Right lung (tissue), 5 donors: ENCODE data around the gene NDUFS8. TPM values are rescaled to one million over a fixed set of nuclear protein-coding genes. Genes with fewer than 3 reads are reported as not detected.

ENCODE experiments used
- DNase-seq, 2 donors: peaks; one replicate each; pipeline ENCODE4 v3.0.0-alpha.2; 2013
- polyA plus RNA-seq, 5 donors: library from polyadenylated mRNA; unstranded; fragments of 120-200 nt; gene quantifications; one replicate each; pipeline versions ENCODE4 v1.2.1 to v1.2.3, GENCODE V29; 2013; ENCODE audit warnings: inconsistent platforms in 1 of 5, low replicate concordance in 1 of 5; ENCODE audit not compliant: insufficient read length in 5 of 5, insufficient read depth in 1 of 5

The NDUFS8 gene
- polyA plus RNA-seq, 5 donors = 41.7 to 90.0 (median 48.3) TPM

- no peak for DNase-seq
Observed at GRCh38 chr11:68074584-68075352, 44.3 kb downstream of the NDUFS8 start.

DNA sequence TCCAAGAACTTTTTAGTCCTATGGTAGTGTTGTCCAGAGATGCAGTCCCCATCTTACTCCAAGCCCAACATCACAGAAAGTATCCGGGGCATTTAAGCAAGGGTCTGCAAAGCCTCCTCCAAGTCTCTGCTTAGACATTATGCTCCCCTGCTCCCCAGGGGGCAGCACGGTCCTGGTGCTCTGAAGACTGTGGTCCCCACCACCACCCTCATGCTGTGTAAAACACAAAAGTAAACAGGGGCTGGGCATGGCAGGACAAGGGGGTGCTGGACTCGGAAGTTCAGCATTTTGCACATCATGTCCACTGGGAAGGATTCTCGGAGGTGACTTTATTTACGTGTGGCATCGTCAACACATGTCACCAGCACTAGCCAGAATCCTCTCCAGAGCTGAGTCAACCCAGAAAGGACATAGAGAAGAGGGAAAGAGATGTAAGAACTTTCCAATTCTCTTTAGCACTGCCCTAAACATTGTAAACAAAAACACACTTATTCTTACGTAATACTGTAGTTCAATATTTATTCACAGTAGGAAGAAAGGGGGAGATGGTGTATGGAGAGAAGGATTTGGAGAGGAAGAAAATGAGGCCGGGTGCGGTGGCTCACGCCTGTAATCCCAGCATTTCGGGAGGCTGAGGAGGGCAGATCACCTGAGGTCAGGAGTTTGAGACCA, 46.0 kb downstream of the NDUFS8 start:
- no peak for DNase-seq

DNA sequence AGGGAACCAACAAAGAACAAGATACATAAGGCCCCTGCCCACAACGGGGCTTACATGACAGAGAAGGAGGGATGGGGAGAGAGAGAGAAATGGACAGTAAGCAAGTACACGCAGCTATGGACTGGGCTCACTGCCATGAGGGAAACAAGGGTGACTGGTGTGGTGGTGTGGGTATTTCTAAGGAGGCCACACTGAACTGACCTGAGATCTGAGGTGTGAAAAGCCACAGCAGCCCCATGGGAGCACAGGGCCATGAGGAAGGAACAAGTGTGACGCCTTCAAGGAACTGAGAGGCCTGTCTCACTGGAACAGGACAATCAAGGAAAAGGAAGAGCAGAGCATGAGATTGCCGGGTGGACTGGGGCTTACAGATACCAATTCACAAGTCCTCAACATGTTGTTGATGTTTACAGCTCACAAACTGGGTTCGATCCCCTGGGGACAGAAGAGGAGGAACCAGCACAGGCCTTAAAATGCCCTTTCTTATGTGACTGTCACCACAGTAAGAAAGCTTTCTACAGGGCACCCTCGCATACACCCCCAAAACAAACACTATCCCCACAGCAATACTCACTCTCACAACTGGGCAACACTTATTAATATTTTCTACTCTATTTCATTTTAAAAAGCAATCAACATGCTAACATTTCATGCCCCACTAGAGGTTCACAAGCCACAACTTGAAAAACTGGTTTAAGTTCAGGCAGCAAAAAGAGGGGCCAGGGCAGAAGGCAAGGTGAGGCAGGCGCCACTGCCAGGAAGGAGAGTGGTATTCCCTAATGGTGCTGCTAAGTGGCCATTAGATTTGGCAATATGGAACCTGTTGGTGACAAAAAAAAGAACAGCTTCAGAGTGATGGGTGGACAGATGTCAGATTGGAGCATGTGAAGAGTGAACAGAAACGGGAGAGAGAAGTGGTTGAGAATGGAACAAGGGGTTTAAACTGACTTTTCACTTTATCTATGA, 47.4 kb downstream of the NDUFS8 start:
- DNase-seq = no peak

GRCh38 chr11:68080860-68081259, 50.4 kb downstream of the NDUFS8 start:
- DNase-seq = no peak

- no peak for DNase-seq
Observed at GRCh38 chr11:68081691-68082090, 51.2 kb downstream of the NDUFS8 start.

DNA sequence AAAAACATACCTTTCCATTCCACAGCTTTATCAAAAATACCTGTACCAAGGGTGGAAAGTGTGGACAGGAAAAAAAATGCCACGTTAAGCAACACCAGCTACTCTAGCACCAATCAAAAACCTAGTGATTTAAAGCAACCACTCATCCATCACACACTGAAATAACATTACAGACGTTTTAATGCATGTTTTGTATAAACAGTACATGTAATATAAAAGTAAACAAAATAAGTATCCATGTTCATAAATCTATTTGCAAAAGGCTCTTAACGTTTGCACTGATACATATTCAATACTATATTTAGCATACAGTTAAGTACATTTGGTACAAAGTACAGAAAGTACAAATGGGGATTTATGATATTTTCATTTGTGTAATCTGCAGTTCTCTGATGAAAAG, 52.0 kb downstream of the NDUFS8 start:
- no peak for DNase-seq

- DNase-seq = no peak
Observed at GRCh38 chr11:68083517-68083916, 53.0 kb downstream of the NDUFS8 start.

Other genes with a start within 250 kb of the NDUFS8 start
- 10 to 100 TPM; 12.3 to 25.2 (median 15.1) TPM for gene UNC93B1, start 26.6 kb upstream of the NDUFS8 start, polyA plus RNA-seq
- 10 to 100 TPM; 10.7 to 21.4 (median 11.7) TPM for gene ALDH3B1, start 20.4 kb upstream of the NDUFS8 start, polyA plus RNA-seq
- 10 to 100 TPM; 27.8 to 46.0 (median 37.7) TPM for gene TCIRG1, start 8.3 kb downstream of the NDUFS8 start, polyA plus RNA-seq
- 10 to 100 TPM; 75.9 to 99.7 (median 82.6) TPM for gene CHKA, start 90.7 kb downstream of the NDUFS8 start, polyA plus RNA-seq
- 10 to 100 TPM; 61.0 to 94.6 (median 90.7) TPM for gene KMT5B, start 182.6 kb downstream of the NDUFS8 start, polyA plus RNA-seq
- 10 to 100 TPM; 17.8 to 30.5 (median 22.8) TPM for gene C11orf24, start 241.3 kb downstream of the NDUFS8 start, polyA plus RNA-seq